ENCODE measurements around the gene PDE4B. TPM values are rescaled to one million over a fixed set of nuclear protein-coding genes. Genes with fewer than 3 reads are reported as not detected.

PDE4B gene
- total RNA-seq, 1 experiment from 2014 or later, result 83.5 TPM

GRCh38 chr1:66217561-66217960, 424.9 kb downstream of the PDE4B start:
- DNase-seq (ENCODE audit: extremely low read depth, low read depth), result no peak

GRCh38 chr1:66220477-66220876, 427.8 kb downstream of the PDE4B start:
- DNase-seq (ENCODE audit: extremely low read depth, low read depth), result no peak

- no peak for DNase-seq (ENCODE audit: extremely low read depth, low read depth)
Observed at GRCh38 chr1:66223681-66224080, 431.0 kb downstream of the PDE4B start.

DNA sequence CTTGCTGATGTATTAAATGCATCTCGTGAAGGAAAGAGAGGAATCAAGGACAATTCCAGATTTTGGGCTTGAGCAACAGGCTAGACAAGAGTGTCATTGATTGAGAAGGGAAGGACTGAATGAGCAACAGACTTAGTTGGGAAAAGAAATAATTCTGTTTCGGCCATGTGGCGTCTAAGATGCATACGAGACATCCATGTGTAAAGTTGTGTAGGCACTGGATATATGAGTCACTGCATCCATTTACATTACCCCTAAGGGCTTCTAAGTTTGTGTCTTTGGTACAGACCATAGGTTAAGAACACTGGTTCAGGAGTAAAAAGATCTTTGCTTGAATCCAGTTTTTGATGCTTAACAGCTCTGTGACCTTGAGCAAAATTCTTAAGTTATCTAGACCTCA, 434.3 kb downstream of the PDE4B start:
- no peak for DNase-seq (ENCODE audit: extremely low read depth, low read depth)

DNA sequence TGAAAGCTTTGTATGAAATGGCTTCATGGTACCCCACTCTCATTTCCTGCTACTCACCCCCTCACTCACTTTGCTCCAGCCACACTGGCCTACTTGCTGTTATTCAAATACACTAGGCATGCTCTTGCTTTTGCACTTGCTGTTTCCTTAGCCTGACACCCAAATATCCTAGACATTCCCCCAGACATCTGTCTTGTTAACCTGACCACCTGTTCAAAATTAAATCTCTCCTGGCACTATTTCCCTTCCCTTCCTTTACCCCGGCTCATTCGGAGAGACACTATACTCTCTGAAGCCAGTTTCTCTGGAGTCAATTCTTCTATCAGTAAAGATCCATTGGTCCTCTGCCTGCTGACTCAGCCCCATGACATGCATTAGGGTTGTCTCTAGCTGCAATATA, 435.3 kb downstream of the PDE4B start:
- DNase-seq (ENCODE audit: extremely low read depth, low read depth), result no peak

DNA sequence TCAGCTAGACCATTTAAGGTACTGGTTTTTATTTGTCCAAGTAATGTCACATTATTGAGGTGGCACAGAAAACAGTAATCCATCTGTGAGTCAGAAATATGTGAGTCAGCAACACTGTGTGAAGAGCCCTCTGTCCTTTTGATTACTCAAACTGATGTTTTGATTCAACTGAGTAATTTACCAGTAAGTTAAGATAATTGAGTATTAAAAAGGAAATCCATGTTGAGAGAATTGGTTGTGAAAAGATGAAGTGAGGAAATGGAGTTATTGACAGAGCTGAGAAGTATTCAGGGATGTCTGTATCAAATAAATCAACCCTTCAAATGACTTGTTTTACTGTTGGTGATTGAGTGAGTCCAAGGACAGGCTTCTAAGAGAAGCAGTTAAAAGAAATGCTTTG, 438.5 kb downstream of the PDE4B start:
- DNase-seq (ENCODE audit: extremely low read depth, low read depth), result peak; percentile 83

- DNase-seq (ENCODE audit: extremely low read depth, low read depth), result peak; percentile 40
Observed at GRCh38 chr1:66231681-66232463, 439.2 kb downstream of the PDE4B start.

- no peak for DNase-seq (ENCODE audit: extremely low read depth, low read depth)
Observed at GRCh38 chr1:66237042-66237441, 444.3 kb downstream of the PDE4B start.

DNA sequence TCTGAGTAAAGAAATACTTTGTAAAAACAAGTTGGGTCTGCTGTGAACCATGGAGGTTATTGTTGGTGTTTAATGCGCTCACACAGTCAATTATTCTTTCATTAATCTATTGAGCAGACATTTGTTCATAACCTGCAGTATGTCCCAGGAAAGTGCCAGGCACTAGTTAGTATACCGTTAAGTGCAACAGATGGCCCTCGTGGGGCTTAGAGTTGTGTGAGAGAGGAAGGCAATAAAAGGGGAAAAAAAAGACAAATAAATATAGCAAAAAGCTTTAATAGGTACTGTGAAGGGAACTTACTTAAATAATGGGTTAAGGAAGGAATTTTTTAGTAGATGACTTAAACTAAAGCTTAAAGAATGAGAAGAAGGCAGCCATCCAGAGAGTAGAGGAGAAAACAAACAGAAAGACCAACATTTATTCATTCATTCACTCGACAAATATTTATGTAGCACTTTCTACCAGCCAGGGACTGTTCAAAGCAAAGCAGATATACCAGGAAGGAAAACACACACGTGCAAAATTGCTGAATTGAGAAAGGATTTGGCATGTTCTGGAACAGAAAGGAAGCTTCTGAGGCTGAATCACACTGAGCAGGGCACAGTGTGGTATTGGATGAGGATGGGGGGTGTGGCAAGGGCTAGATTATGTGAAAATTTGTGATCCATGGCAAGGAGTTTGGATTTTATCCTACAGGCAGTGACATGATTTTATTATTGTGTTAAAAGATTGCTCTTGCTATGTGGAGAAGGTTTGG, 445.2 kb downstream of the PDE4B start:
- no peak for DNase-seq (ENCODE audit: extremely low read depth, low read depth)

DNA sequence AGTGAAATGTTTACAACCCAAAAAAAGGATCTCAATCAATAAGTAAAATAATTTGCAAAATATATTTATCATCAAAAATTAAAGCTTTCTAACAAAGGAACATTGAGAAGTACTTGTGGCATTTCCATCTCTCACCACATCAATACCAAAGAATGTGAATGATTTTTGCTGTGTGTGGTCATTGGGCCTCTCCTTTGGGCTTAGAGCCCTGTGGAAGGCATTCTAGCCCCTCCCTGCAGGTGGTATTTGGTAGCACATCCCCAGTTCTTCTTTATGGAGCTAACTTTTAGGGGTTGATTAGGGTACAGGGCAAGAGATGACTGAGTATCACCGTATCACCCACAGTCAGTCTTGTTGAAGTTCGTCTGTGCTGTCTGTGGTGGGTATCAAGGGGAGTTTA, 447.1 kb downstream of the PDE4B start:
- no peak for DNase-seq (ENCODE audit: extremely low read depth, low read depth)

GRCh38 chr1:66240491-66241484, 448.1 kb downstream of the PDE4B start:
- DNase-seq (ENCODE audit: extremely low read depth, low read depth), result no peak

DNA sequence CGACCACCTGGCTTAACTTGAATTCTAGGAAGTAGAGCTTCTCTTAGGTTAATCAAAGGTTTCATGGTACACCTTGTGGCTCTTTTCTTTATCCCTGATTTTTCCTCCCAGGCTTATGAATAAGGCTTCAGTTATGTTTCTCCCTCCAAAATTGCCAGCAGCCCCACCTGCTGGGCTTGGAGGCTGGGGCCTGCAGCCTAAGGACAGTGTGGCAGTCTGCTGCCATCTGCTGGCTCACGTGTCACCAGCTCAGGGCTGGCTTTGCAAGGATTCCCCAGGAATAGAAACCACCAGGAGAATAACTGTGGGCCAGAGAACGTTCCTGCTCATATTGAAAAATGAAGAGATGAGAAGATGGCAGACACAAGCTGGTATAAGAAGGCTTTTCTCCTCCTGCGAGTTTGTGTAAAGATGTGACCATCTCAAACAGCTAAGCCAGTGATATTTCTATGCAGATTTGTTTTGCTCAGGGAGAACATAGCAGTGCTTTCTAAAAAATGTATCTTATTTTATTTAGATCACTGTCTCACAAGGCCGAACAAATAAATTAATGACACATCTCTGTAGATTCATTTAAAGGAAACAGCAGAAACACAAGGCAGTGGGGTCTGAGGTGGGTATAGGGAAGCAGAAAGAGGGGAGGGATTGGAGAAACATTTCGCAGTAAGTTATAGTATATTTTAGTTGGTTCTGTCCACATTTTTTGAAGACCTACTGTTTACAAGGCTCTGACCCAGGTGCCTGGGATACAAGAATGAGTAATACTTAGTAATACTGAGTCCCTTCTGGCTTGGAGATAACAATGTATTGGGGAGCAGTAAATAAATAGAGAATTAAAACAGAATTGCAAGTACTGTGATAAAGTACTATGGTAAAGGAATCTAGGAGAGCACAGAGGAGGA, 450.2 kb downstream of the PDE4B start:
- DNase-seq (ENCODE audit: extremely low read depth, low read depth), result peak; percentile 91

- DNase-seq (ENCODE audit: extremely low read depth, low read depth), result no peak
Observed at GRCh38 chr1:66243548-66244130, 450.9 kb downstream of the PDE4B start.

DNA sequence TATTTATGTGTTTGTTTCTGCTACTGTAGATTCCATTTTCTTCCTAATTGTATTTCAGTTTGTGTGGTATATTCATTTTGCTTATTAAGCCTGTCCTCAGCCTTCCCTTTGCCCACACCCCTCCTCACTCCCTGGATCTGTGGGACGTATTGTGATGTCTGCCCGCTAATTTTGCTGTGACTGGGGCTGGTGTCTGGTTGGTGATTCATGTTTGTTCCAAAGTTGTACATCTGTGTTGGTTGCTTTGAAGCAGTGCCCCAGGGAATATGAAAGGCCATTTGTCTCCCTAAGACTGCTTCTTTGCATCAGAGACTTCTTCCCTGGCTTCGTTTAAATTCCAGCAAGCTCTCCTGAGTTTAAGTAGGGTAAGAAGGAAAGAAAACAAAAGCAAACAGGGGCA, 451.7 kb downstream of the PDE4B start:
- no peak for DNase-seq (ENCODE audit: extremely low read depth, low read depth)

- DNase-seq (ENCODE audit: extremely low read depth, low read depth), result no peak
Observed at GRCh38 chr1:66245691-66246090, 453.0 kb downstream of the PDE4B start.

DNA sequence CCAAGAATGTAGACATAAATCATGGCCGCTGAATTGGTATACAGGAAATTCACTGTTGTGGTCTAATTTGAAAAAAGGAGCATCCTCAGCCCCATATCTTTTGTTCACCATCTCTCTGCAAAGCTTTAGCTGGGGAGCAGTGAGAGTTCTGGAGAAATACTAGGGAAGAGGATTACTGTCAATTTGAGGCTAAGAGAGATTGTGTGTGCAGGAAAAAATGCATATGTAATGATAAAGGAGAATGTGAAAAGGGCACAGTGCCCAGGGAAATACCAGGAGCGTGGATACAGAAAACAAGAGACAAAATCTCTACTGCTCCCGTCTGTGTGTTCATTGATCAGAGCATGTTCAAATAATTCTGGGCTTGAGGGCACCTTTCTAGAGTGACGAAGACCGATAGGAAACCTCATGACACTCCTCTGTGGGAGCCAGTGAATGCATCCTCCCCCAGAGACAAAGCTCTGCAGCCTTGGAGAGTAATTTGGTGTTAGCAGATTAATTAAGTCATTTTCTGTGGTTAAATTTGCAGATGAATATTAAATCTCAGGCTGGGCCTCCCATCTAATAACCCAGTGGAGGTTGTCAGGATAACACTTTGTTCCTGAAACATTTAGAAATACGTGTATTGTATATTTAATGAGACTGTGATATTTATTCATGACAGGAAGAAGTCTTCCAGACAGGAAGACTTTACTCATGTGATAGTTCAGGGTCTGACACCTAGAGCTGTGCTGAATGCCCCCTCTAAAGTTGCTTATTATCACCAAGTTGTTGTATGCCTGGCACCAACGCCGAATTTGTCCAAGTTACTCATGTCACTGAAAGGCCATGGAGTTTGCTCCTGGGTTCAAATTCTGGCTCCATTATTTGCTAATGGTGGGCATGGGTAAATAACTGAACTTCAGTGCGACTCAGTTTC, 453.9 kb downstream of the PDE4B start:
- DNase-seq (ENCODE audit: extremely low read depth, low read depth), result no peak

DNA sequence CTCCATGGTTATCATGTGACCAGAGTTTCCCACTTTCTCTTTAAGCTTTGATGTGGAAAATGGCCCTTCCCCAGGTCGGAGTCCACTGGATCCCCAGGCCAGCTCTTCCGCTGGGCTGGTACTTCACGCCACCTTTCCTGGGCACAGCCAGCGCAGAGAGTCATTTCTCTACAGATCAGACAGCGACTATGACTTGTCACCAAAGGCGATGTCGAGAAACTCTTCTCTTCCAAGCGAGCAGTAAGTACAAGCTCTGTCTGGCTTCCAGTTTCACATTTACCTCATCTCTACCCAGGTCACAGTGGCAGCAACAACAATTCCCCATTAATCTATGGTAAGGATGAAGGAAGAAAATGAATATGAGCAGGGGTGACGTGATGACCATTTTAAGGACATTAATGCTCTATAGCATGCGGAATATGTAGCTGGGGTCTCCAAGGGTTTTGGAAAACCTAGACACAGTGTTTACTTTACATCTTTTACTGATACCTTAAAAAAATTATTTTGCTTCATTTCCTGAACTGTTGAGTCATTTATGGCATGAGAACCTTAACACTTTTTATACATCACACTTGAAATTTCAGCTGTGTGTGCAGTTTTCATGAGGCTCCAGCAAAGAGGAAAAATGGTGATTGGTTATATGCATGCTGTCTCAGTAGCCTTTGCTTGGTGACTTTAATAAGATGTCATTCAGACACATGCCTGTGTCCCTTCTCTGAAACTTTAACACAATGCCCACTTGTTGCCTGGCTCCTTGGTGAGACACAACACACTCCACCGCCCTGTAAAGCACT, 454.9 kb downstream of the PDE4B start:
- no peak for DNase-seq (ENCODE audit: extremely low read depth, low read depth)

GRCh38 chr1:66248257-66248656, 455.6 kb downstream of the PDE4B start:
- no peak for DNase-seq (ENCODE audit: extremely low read depth, low read depth)

Measured in NCI-H460 (cell line).